ENCODE data around the gene ZSCAN26. TPM values are rescaled to one million over a fixed set of nuclear protein-coding genes. Genes with fewer than 3 reads are reported as not detected.

ZSCAN26 gene
- total RNA-seq, 1 experiment from 2014 or later: 9.0 TPM

- Histone ChIP-seq H3K79me1 (ENCODE audit: insufficient read depth, low read depth, low read length, poor library complexity, severe bottlenecking) (no peaks in the 10 kb centered on the region), H4K8ac (replicated peaks; ENCODE audit: insufficient read length, low read depth, low read length) (no peak overlapping the region), H3K4me1 (ENCODE audit: insufficient read depth, low read length) (no peaks in the 10 kb centered on the region), H3K79me2 (ENCODE audit: insufficient read depth, low read length) (no peaks in the 10 kb centered on the region), H3K27me3 (ENCODE audit: insufficient read depth, low read length) (no peaks in the 10 kb centered on the region), H2BK20ac (ENCODE audit: low read depth, low read length, poor library complexity, severe bottlenecking) (no peak overlapping the region), H2AFZ (ENCODE audit: low read length) (no peak overlapping the region), H3K4ac (ENCODE audit: low read depth, low read length) (no peak overlapping the region), H3K23ac (ENCODE audit: insufficient read length, low read depth, low read length) (no peak overlapping the region), H3K18ac (ENCODE audit: insufficient read length, low read depth, low read length) (no peak overlapping the region), H4K91ac (ENCODE audit: insufficient read length, low read depth, low read length) (no peak overlapping the region), H3K9me3 (ENCODE audit: control insufficient read depth, low read depth, low read length) (peaks cover 23% of the 10 kb centered on the region), H2AK5ac (ENCODE audit: insufficient read length, low read length) (no peak overlapping the region), H3K27ac (ENCODE audit: insufficient read length, low read depth, low read length) (no peak overlapping the region), H3K56ac (ENCODE audit: insufficient read length, low read depth, low read length) (no peak overlapping the region), H3K23me2 (ENCODE audit: insufficient read length, low read depth, low read length, poor library complexity, severe bottlenecking) (no peaks in the 10 kb centered on the region), H3K9ac (ENCODE audit: extremely low read depth, insufficient read length, low read length) (no peak overlapping the region), H2BK15ac (ENCODE audit: low read depth, low read length) (no peak overlapping the region), H4K20me1 (ENCODE audit: control insufficient read depth, insufficient read depth, insufficient read length) (no peaks in the 10 kb centered on the region), H4K5ac (ENCODE audit: insufficient read length, low read depth, low read length) (no peak overlapping the region), H3K14ac (ENCODE audit: insufficient read depth, low read length) (no peak overlapping the region), H2BK120ac (ENCODE audit: low read depth, low read length, poor library complexity, severe bottlenecking) (no peak overlapping the region), H2BK12ac (ENCODE audit: insufficient read length, low read depth, low read length) (no peak overlapping the region), H2BK5ac (ENCODE audit: insufficient read length, low read length) (no peak overlapping the region), H3T11ph (ENCODE audit: low read length) (no peak overlapping the region), H3K4me2 (ENCODE audit: insufficient read depth, insufficient read length, low read length) (no peak overlapping the region)
- H3K27ac Mint-ChIP-seq: no peak overlapping the region
- DNase-seq: no peak
- WGBS (ENCODE audit: extremely low coverage, insufficient read length, low lambda C conversion rate): no CpG with 5 or more reads among the region's 3 CpGs
- H3K36me3 Mint-ChIP-seq (ENCODE audit: insufficient read depth in 1 of 3, low read depth in 3 of 3): peaks cover 27 to 32% (median 29%) of the 10 kb centered on the region in 3 experiments
- peaks cover 26 to 30% of the 10 kb centered on the region in 2 experiments for H3K9me3 Mint-ChIP-seq
- H3K4me3 Mint-ChIP-seq: no peak overlapping the region
- H3K4me1 Mint-ChIP-seq: no peaks in the 10 kb centered on the region
- no peak for TF ChIP-seq CTCF (conservative IDR thresholded peaks at IDR 0.05)
- no peaks in the 10 kb centered on the region for H3K27me3 Mint-ChIP-seq (ENCODE audit: low read depth)
These were observed 55.7 kb downstream of the ZSCAN26 start for GRCh38 chr6:28322661-28323060.
